Smooth muscle cell (in vitro differentiated cells): ENCODE results near the gene ADORA2A. TPM values are rescaled to one million over a fixed set of nuclear protein-coding genes. Genes with fewer than 3 reads are reported as not detected.

Source experiments
- DNase-seq: peaks from one replicate; lab custom pipeline; 2025; ENCODE audit not compliant: unreplicated experiment; lab: John Stamatoyannopoulos, UW
- H2AFZ ChIP-seq: fragments of 200-600 bp; sonication (generic); 2 replicates; pipeline ENCODE4 v1.6.0; 2016; ENCODE audit warnings: antibody characterized with exemption, low read depth, mild to moderate bottlenecking
- H3F3A ChIP-seq: fragments of 200-600 bp; sonication (generic); 2 replicates; pipeline ENCODE4 v1.6.0; 2017; ENCODE audit warnings: antibody characterized with exemption, low read depth
- H3K27ac ChIP-seq: fragments of 200-600 bp; sonication (generic); 2 replicates; pipeline ENCODE4 v1.5.1; 2016; ENCODE audit warnings: low read depth, mild to moderate bottlenecking
- H3K27me3 ChIP-seq: fragments of 200-600 bp; sonication (generic); 2 replicates; pipeline ENCODE4 v1.6.1; 2016; ENCODE audit warnings: low read depth, mild to moderate bottlenecking
- H3K36me3 ChIP-seq: fragments of 200-600 bp; sonication (generic); 2 replicates; pipeline ENCODE4 v1.5.1; 2016; ENCODE audit warnings: low read depth
- H3K4me1 ChIP-seq: fragments of 200-600 bp; sonication (generic); 2 replicates; pipeline ENCODE4 v1.5.1; 2016; ENCODE audit warnings: low read depth
- H3K4me2 ChIP-seq: fragments of 200-600 bp; sonication (generic); 2 replicates; pipeline ENCODE4 v1.6.0; 2016; ENCODE audit warnings: mild to moderate bottlenecking
- H3K4me3 ChIP-seq: fragments of 200-600 bp; sonication (generic); 2 replicates; pipeline ENCODE4 v1.5.1; 2016; ENCODE audit warnings: mild to moderate bottlenecking
- H3K79me2 ChIP-seq: fragments of 200-600 bp; sonication (generic); 2 replicates; pipeline ENCODE4 v1.6.0; 2016; ENCODE audit warnings: low read depth, mild to moderate bottlenecking
- H3K9ac ChIP-seq: fragments of 200-600 bp; sonication (generic); 2 replicates; pipeline ENCODE4 v1.6.0; 2016; ENCODE audit warnings: low read depth
- H3K9me3 ChIP-seq: fragments of 200-600 bp; sonication (generic); replicated peaks from 2 replicates; pipeline ENCODE4 v1.5.1; 2016; ENCODE audit warnings: low read depth
- H4K20me1 ChIP-seq: fragments of 200-600 bp; sonication (generic); 2 replicates; pipeline ENCODE4 v1.6.0; 2016; ENCODE audit warnings: low read depth
- WGBS: methylation state at CpG from one replicate; pipeline ENCODE4 v1.1.7; 2016; ENCODE audit warnings: low lambda C conversion rate; 5-methylcytosine and 5-hydroxymethylcytosine counted together
- polyA plus RNA-seq: library from polyadenylated mRNA; unstranded; fragments of >200 nt; fragmentation: Nextera tagmentation; extraction: Ambion mirVana; gene quantifications from 2 replicates; pipeline ENCODE4 v1.2.1, GENCODE V29; 2016
- total RNA-seq: library from RNA; depleted of rRNA; stranded (reverse); fragments of >200 nt; gene quantifications from 2 replicates; pipeline ENCODE4 v1.2.3, GENCODE V29; 2014
- TF ChIP-seq, protein P1 (sequence below): fragments of 200-600 bp; sonication (generic); IDR thresholded peaks from 2 replicates; pipeline ENCODE4 v1.5.1; 2017; ENCODE audit warnings: borderline replicate concordance, mild to moderate bottlenecking, antibody characterized with exemption; ENCODE audit not compliant: insufficient read depth, poor library complexity, severe bottlenecking

ADORA2A gene
- total and polyA plus RNA-seq, 2 experiments from 2014 or later, result 1.6 to 1.8 TPM

DNA sequence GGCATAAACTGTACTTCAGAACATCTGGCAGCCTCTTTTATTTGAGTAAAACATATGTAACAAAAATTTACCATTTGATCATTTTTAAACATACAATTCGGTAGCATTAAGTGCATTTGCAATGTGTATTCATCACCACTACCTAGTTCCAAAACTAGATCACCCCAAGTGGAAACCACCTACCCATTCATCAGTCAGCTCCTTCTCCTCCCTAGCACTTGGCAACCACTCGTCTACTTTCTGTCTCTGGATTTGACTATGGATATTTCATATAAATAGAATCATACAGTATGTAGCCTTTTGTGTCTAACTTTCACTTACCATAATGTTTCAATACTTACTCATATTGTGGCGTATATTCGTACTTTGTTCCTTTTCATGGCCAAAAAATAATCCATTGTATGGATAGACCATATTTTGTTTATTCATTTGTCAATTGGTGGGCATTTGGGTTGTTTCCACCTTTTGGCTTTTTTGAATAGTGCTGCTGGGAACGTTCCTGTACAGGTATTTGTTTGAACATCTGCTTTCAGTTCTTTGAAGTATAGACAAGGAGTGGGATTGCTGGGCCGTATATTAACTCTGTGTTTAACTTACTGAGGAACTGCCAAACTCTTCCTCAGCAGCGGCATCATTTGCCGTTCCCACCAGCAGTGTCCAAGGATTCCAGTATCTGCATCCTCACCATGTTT is 27.2 kb upstream of the ADORA2A start:
- no peak overlapping the region for H3K4me3 ChIP-seq
- no peaks in the 10 kb centered on the region for H3K9me3 ChIP-seq
- no peak for DNase-seq
- H3F3A ChIP-seq, result peaks cover 23% of the 10 kb centered on the region
- peak overlapping the region; percentile 8 for H3K27ac ChIP-seq
- H3K4me1 ChIP-seq, result peaks cover 10% of the 10 kb centered on the region
- no peaks in the 10 kb centered on the region for H3K79me2 ChIP-seq
- no peak overlapping the region for H3K9ac ChIP-seq
- WGBS, result 84% methylated on average over 8 of the region's 8 CpGs
- H2AFZ ChIP-seq, result no peak overlapping the region
- H4K20me1 ChIP-seq, result peaks cover 37% of the 10 kb centered on the region
- no peaks in the 10 kb centered on the region for H3K36me3 ChIP-seq
- TF ChIP-seq, protein P1, sequence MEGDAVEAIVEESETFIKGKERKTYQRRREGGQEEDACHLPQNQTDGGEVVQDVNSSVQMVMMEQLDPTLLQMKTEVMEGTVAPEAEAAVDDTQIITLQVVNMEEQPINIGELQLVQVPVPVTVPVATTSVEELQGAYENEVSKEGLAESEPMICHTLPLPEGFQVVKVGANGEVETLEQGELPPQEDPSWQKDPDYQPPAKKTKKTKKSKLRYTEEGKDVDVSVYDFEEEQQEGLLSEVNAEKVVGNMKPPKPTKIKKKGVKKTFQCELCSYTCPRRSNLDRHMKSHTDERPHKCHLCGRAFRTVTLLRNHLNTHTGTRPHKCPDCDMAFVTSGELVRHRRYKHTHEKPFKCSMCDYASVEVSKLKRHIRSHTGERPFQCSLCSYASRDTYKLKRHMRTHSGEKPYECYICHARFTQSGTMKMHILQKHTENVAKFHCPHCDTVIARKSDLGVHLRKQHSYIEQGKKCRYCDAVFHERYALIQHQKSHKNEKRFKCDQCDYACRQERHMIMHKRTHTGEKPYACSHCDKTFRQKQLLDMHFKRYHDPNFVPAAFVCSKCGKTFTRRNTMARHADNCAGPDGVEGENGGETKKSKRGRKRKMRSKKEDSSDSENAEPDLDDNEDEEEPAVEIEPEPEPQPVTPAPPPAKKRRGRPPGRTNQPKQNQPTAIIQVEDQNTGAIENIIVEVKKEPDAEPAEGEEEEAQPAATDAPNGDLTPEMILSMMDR, result no peak
- H3K27me3 ChIP-seq, result no peaks in the 10 kb centered on the region
- no peak overlapping the region for H3K4me2 ChIP-seq

DNA sequence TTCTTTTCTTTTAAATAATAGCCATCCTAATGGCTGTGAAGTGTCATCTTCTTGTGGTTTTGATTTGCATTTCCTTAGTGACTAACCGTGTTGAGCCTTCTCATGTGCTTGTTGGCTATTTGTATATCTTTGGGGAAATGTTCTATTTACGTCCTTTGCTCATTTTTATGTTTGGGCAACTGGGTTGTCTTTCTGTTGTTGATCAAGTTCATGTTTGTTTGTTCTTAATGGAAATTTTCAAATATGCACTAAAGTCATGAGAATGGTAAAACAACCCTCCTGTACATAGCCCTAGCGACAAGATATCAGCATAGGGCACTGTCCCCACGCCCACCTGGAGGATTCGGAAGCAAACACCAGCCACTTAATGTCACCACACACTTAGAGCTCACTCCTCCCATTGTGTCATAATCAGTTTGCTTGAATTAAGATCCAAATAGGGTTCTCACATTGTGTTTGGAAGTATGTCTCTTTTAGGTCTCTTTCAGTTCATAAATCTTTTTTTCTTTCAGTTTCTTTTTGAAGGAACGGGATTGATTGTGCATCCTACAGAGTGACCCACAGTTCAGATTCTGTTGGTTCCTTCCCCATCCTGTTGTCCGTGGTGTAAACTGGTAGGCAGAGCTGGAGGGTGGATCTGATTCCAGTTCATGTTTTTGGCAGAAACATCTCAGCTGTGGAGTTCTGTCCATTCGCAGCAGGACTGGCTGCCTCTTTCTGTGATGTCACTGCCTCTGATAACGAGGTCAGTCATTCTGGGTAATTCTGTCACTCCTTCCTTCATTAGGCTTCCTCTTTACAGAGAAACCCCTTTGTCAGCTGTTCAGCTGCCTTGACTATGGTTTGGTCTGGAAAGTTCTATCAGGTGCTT is 26.4 kb upstream of the ADORA2A start:
- Histone ChIP-seq H3K9me3 (no peaks in the 10 kb centered on the region), H3F3A (peaks cover 23% of the 10 kb centered on the region), H4K20me1 (peaks cover 43% of the 10 kb centered on the region), H3K79me2 (no peaks in the 10 kb centered on the region), H2AFZ (no peak overlapping the region), H3K9ac (peak overlapping the region; percentile 11), H3K27me3 (no peaks in the 10 kb centered on the region), H3K4me1 (peaks cover 10% of the 10 kb centered on the region), H3K4me3 (no peak overlapping the region), H3K36me3 (no peaks in the 10 kb centered on the region), H3K4me2 (peak overlapping the region; percentile 2), H3K27ac (peak overlapping the region; percentile 53)
- WGBS, result 57% methylated on average over 9 of the region's 9 CpGs
- DNase-seq, result no peak
- TF ChIP-seq, protein P1, result no peak

GRCh38 chr22:24401931-24402367 is 25.4 kb upstream of the ADORA2A start:
- Histone ChIP-seq H3K27me3 (no peaks in the 10 kb centered on the region), H4K20me1 (peaks cover 53% of the 10 kb centered on the region), H3K36me3 (no peaks in the 10 kb centered on the region), H3K9me3 (no peaks in the 10 kb centered on the region), H2AFZ (no peak overlapping the region), H3K4me2 (peak overlapping the region; percentile 45), H3K79me2 (no peaks in the 10 kb centered on the region), H3K9ac (no peak overlapping the region), H3F3A (peaks cover 23% of the 10 kb centered on the region), H3K4me1 (peaks cover 10% of the 10 kb centered on the region), H3K4me3 (no peak overlapping the region), H3K27ac (peak overlapping the region; percentile 53)
- TF ChIP-seq, protein P1, result no peak
- no peak for DNase-seq
- 92% methylated on average over 5 of the region's 5 CpGs for WGBS
